KBM-7 (cell line): Measurements from ENCODE around the gene RAB27A.

Experiments
- DNase-seq: peaks from one replicate; pipeline ENCODE4 v3.0.0-alpha.2; 2015
- in situ Hi-C: fragments of 300-500 bp; cut with MboI; formaldehyde crosslinking; loops from 2 replicates; pipeline ENCODE4 v1.14.3; 2020; ENCODE audit warnings: low sequenced_read_pairs, low pct_unique_long_range_greater_than_20kb, mixed read lengths

RAB27A gene

GRCh38 chr15:55186331-55186730 is 103.3 kb downstream of the RAB27A start:
- in situ Hi-C loops = no loop called here
- DNase-seq = no peak

DNA sequence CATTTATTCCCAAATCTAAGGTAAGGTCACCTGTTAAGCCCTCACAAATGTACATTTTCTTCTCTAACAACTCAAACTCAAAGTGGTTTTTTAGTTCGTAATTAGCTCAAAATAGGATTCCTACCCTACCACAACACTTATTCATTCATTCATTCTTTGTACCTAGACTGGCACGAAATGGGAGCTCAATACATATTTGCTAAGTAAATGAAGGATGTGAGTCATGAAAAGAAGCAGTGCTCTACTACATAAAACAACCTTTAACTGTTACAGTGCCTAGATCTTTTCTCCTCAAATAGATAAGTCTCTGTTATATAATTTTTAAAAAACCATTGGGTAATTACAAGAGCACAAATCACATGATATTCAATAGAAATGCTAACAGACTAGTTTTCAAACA is 105.9 kb downstream of the RAB27A start:
- in situ Hi-C loops = no loop called here
- no peak for DNase-seq

DNA sequence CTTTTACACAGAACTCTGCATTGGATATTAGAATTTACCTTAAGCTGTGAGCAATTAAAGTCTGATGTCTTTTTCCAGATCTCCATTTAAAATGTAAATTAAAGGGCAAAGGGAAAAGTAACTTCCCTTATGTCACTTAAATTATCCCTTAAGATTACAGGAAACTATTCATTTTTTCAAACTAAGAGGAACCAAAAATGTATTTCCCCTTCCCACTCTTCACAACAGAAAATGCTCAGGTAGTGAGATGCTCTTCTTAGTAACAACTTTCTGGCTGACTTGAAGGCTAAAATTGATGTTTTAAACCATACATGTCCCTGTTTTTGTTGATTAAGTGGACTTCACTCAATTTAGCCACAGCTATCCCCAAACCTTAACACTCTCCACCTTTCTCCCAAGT is 110.5 kb downstream of the RAB27A start:
- no peak for DNase-seq
- in situ Hi-C loops = no loop called here

- in situ Hi-C loops = no loop called here
Observed at GRCh38 chr15:55170361-55170760, 119.3 kb downstream of the RAB27A start.

GRCh38 chr15:55168350-55168974 is 121.2 kb downstream of the RAB27A start:
- in situ Hi-C loops = no loop called here
- DNase-seq = peak; percentile 62

More at GRCh38 chr15:55170361-55170760, 119.3 kb downstream of the RAB27A start:
- no peak for DNase-seq

GRCh38 chr15:55164284-55164683 is 125.3 kb downstream of the RAB27A start:
- DNase-seq = no peak
- in situ Hi-C loops = no loop called here
